Measurements from ENCODE around the gene ZNF804A. TPM values are rescaled to one million over a fixed set of nuclear protein-coding genes. Genes with fewer than 3 reads are reported as not detected.

The ZNF804A gene
- total RNA-seq, 1 donor from 2014 or later = not detected

- Histone ChIP-seq H3K4me3 (no peak overlapping the region), H2AFZ (replicated peaks) (no peak overlapping the region), H3K4me1 (no peaks in the 10 kb centered on the region), H3K36me3 (no peaks in the 10 kb centered on the region), H3K9ac (no peak overlapping the region), H3K9me3 (ENCODE audit: low read depth) (peaks cover 5% of the 10 kb centered on the region), H3K27ac (no peak overlapping the region), H4K20me1 (ENCODE audit: low read depth) (no peaks in the 10 kb centered on the region), H3K27me3 (no peaks in the 10 kb centered on the region), H3K79me2 (ENCODE audit: low read depth) (no peaks in the 10 kb centered on the region), H3F3A (ENCODE audit: low read depth) (no peaks in the 10 kb centered on the region), H3K4me2 (no peak overlapping the region)
- Mint-ChIP-seq H3K9me3 (peaks cover 11% of the 10 kb centered on the region), H3K27ac (no peak overlapping the region), H3K27me3 (ENCODE audit: insufficient read depth, low read depth) (no peaks in the 10 kb centered on the region), H3K4me3 (no peak overlapping the region), H3K4me1 (no peaks in the 10 kb centered on the region), H3K36me3 (no peaks in the 10 kb centered on the region)
- TF ChIP-seq EZH2 (IDR thresholded peaks at IDR 0.05) = no peak
- no peak for TF ChIP-seq CTCF (IDR thresholded peaks at IDR 0.05)
- TF ChIP-seq EZH2phosphoT487 (IDR thresholded peaks at IDR 0.05) = no peak
- DNase-seq (ENCODE audit: low spot score) = no peak
Observed at GRCh38 chr2:184721881-184722280, 123.6 kb downstream of the ZNF804A start.

DNA sequence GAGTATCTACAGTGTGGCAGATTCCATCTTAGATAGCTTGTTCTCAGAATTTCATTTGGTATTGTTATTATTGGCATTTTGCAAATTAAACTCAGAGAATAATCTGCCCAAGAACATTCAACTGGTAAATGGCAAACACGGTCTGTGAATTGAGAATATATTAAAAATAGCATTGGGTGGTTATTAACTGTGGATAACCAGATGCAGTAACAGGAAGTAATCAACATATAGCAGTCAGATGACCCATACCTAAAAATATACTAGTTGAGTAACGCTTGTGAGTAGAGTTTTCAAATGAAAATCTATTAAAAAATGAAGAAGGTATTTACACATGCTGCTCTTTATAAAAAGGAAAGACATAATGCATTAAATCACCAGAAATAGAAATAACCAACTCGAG lies 129.5 kb downstream of the ZNF804A start:
- no peaks in the 10 kb centered on the region for H3K9me3 ChIP-seq (ENCODE audit: low read depth)
- no peak overlapping the region for H3K4me3 Mint-ChIP-seq
- H3K4me1 ChIP-seq = no peaks in the 10 kb centered on the region
- H3K79me2 ChIP-seq (ENCODE audit: low read depth) = no peaks in the 10 kb centered on the region
- H2AFZ ChIP-seq (replicated peaks) = no peak overlapping the region
- no peak overlapping the region for H3K27ac Mint-ChIP-seq
- no peak for DNase-seq (ENCODE audit: low spot score)
- no peaks in the 10 kb centered on the region for H3K9me3 Mint-ChIP-seq
- H3K9ac ChIP-seq = no peak overlapping the region
- no peaks in the 10 kb centered on the region for H3K27me3 Mint-ChIP-seq (ENCODE audit: insufficient read depth, low read depth)
- H3F3A ChIP-seq (ENCODE audit: low read depth) = no peaks in the 10 kb centered on the region
- H3K4me3 ChIP-seq = no peak overlapping the region
- no peak overlapping the region for H3K27ac ChIP-seq
- H4K20me1 ChIP-seq (ENCODE audit: low read depth) = no peaks in the 10 kb centered on the region
- no peak for TF ChIP-seq EZH2phosphoT487 (IDR thresholded peaks at IDR 0.05)
- no peak for TF ChIP-seq CTCF (IDR thresholded peaks at IDR 0.05)
- H3K36me3 ChIP-seq = no peaks in the 10 kb centered on the region
- H3K36me3 Mint-ChIP-seq = no peaks in the 10 kb centered on the region
- H3K27me3 ChIP-seq = no peaks in the 10 kb centered on the region
- H3K4me1 Mint-ChIP-seq = no peaks in the 10 kb centered on the region
- H3K4me2 ChIP-seq = no peak overlapping the region

- H3F3A ChIP-seq (ENCODE audit: low read depth) = no peaks in the 10 kb centered on the region
Observed at GRCh38 chr2:184728411-184728810, 130.1 kb downstream of the ZNF804A start.

More at GRCh38 chr2:184728411-184728810, 130.1 kb downstream of the ZNF804A start:
- H3K79me2 ChIP-seq (ENCODE audit: low read depth) = no peaks in the 10 kb centered on the region
- DNase-seq (ENCODE audit: low spot score) = no peak
- H3K9me3 ChIP-seq (ENCODE audit: low read depth) = no peaks in the 10 kb centered on the region
- Mint-ChIP-seq H3K27me3 (ENCODE audit: insufficient read depth, low read depth) (no peaks in the 10 kb centered on the region), H3K27ac (no peak overlapping the region), H3K36me3 (no peaks in the 10 kb centered on the region), H3K4me3 (no peak overlapping the region), H3K4me1 (no peaks in the 10 kb centered on the region), H3K9me3 (no peaks in the 10 kb centered on the region)
- H3K4me2 ChIP-seq = no peak overlapping the region
- no peaks in the 10 kb centered on the region for H3K4me1 ChIP-seq
- no peaks in the 10 kb centered on the region for H3K27me3 ChIP-seq
- H3K36me3 ChIP-seq = no peaks in the 10 kb centered on the region
- H2AFZ ChIP-seq (replicated peaks) = no peak overlapping the region
- H3K4me3 ChIP-seq = no peak overlapping the region
- TF ChIP-seq EZH2 (IDR thresholded peaks at IDR 0.05) (no peak), EZH2phosphoT487 (IDR thresholded peaks at IDR 0.05) (no peak), CTCF (IDR thresholded peaks at IDR 0.05) (no peak)
- H3K27ac ChIP-seq = no peak overlapping the region
- no peak overlapping the region for H3K9ac ChIP-seq
- no peaks in the 10 kb centered on the region for H4K20me1 ChIP-seq (ENCODE audit: low read depth)

All from neural progenitor cell (in vitro differentiated cells).